HG02973 (cell line): ENCODE data around the gene SPTLC3.

Experiments
- ATAC-seq: cut with Tn5 transposase; IDR thresholded peaks from one replicate; pipeline ENCODE4 v1.9.1; 2021; ENCODE audit warnings: moderate library complexity; ENCODE audit not compliant: unreplicated experiment

Gene SPTLC3

DNA sequence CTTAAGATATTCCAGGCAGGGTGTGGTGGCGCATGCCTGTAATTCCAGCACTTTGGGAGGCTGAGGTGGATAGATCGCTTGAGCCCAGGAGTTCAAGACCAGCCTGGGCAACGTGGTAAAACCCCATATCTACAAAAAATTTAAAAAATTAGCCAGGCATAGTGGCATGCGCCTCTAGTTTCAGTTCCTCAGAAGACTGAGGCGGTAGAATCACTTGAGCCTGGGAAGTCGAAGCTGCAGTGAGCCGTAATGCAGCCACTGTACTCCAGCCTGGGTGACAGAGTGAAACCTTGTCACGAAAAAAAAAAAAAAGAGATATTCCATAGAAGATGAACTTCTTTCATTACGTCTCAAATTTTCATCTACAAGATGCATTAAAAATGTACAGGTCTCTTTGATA, 165.6 kb downstream of the SPTLC3 start:
- no peak for ATAC-seq

DNA sequence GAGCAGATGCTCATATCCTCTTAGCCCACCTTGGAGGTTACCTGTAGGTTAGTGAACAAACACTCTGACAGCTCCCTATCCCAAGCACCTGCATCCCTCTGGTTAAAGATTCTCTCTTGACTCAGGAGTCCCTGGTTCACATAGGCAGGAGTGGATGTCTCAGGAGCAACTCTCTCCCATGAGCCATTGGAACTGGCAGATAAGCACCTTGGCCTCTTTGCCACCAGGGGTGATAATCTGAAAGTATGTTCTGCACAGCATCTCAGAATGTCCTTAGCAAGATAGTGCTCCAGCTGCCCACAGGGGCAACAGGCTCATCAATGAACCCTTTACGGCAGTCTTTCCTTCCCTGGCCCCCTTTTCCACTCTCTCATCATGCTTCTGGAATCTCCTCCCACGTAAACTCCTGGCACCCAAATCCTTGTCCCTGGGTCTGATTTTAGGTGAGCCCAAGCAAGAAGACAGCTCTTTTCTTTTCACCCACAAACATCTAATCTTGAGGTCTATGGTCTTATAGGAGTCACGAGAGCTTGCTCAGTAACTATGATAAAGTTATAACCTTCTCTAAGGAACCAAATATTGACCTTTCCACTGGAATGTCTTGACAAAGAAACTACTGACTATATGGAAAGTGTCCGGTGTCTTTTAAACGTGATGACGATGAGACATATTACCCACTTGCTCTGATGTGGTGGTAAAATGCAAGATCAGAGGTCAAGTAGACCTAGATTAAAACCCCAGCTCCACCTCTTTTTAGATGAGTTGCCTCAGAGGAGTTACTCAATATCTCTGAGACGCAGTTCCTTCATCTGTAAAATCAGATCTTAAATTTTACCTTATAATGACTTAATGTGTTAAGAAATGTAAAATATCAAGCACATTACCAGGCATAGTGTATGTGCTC, 172.5 kb downstream of the SPTLC3 start:
- no peak for ATAC-seq

DNA sequence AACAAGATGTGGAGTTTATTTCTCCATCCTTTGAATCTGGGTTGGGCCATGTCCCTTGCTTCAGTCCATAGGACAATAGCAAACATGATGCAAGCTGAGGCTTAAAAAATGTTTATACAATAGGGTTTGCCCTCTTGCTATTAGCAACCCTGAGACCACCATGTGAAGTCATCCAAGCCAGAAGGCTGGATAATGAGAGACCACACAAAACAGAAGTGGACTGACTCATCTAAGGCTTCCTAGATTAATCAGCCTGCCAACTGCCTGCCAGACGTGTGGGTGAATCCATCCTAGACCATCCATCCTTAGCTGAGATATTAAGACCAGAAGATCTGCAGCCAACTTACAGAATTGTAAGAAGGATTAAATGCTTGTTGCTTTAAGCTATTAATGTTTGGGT, 174.2 kb downstream of the SPTLC3 start:
- no peak for ATAC-seq

DNA sequence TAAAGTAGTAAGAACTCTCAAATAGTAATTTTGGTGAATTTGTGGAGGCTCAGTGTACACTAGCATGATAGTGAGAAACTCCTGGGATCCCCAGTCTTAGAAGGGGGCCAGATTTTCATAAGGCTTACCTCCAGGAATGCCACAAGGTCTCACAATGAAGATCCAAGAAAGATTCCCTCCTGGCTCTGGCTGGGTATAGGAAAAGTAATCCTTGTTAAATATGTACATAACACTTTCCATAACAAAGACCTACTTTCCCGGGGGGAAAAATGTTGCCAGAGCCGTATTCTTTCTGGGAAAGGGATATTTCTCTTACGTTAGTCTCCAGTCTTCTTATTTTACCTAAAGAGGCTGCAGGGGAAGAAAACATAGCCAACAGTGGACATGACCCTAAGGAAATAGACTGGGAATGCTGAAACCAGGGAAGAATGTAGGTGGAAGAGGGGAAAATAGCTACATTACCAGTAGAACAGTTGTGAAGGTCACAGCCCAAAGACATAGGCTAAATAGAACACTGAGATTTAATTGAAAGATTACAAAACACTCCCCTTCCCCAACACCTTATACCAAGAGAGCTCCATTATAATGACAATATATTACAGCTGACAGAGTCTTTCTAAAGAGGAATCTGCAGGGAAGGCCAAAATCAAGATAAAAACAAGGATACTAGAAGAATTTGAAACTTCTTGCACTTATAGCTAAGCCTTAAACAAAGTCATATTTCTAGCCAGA, 177.4 kb downstream of the SPTLC3 start:
- no peak for ATAC-seq

DNA sequence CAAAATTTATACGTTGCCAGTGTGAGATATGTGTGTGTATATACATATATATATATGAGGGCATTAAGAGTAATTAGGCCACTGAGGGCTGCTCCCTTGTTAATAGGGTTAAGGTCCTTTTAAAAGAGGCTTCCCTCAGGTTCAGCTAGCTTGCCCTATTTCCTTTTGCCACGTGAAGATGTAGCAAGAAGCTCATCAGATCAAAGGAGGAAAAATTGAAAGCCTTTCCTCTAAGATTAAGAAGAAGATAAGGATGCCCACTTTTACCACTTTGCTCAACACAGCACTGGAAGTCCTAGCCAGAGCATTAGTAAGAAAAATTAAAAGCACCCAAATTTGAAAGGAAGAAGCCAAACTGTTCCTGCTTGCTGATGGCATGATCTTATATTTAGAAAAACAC, 179.1 kb downstream of the SPTLC3 start:
- ATAC-seq = no peak

DNA sequence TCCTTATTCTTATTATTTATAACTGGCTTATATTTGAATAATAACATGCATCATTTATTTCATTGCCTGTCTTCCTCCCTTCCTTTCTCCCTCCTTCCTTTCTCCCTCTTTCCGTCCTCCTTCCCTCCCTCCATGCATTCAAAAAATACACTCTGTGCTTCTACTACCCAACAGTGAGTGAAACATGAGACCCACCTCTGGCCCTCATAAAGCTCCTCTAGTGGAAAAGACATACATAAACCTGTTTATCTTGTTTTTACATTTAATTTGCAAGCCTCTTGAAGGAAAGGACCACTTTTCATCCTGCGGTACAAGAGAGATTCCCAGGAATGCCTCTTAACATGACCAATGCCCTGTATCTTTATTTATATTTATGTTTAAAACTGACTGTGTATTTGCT, 190.5 kb downstream of the SPTLC3 start:
- no peak for ATAC-seq

DNA sequence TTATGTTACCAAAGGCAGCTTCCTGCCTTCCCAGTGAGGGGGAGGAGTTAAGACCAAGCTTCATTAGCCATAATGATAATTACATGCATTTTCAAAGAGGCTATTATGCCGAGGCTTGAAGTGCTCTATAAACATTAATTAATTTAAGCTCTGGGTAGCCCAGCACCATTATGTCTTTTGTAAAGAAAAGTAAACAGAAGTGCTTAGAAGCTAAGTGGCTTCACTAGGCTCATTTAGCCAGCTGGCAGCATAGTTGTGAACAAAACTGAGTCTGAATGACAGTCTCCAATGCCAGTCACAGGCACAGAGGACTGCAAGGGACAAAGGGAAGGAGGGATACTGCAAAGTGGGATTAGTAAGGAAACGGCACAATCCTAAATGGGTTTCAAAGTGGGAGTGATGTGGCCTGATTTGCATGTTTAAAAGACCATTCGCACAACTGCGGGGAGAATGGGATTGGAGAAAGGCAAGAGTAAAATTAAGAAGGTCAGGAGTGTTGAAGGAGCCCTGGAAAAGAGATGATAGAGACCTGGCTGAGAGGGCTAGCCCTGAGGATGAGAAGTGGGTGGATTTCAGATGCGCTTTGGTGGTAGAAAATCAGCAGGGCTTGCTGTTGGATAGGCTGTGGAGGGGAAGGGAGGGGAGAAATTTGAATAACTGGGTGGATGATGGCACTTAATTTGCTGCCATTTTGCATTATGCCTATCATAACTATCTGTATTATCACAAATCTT, 192.2 kb downstream of the SPTLC3 start:
- no peak for ATAC-seq

DNA sequence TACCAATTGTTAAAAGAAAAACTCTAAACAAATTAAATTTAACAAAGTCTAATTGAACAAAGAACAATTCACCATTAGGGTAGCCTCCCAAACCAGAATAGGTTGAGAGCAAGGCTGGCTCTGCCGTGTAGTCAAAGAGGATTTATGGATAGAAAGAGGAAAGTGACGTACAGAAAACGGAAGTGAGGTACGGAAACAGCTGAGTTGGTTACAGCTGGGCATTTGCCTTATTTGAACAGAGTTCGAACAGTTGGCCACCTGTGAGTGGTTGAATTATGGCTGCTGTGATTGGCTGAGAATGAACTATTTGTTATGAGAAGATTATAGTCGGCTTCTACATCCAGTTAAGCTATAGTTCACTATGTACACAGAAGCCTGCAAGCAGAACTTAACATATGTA, 193.8 kb downstream of the SPTLC3 start:
- ATAC-seq = no peak

DNA sequence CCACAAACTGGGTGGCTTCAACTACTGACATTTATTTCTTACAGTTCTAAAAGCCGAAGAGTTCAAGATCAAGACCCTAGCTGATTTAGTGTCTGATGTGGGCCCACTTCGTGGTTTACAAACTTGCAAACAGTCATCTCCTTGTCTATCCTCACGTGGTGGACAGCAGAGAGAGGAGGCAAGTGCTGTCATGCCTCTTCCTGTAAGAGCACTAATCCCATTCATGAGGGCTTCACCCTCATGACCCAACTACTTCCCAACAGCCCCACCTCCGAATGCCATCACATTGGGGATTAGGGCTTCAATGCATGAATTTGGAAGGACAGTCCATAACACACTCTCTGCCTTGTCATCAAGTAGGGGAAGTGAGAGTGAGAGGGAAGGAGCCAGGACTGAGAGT, 196.7 kb downstream of the SPTLC3 start:
- ATAC-seq = no peak

DNA sequence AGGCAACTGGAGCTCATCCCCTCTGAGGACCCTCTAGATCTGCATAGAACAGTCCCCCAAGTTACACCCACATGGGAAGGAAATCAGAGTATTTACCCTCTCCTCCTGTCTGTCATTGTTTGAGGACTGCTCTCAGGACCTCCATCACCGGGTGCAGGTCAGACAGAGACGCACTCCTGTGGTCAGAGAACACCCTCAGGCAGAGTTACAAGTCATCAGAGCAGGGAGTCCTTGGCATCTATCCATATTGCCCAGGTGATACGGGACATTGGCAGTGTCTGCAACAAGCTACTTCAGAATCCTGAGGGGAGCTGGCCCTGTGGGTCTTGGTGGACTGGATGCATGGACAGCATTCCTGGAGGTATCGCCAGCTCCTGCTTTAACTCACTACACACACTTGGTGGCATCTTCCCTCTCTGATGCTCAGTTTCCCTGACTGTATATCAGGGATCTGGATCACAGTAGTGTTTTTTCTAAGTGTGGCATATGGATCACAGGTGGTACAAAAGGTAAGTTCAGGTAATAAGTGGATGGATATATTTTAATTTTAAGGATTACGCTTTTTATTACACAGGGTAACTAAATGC, 197.2 kb downstream of the SPTLC3 start:
- no peak for ATAC-seq

DNA sequence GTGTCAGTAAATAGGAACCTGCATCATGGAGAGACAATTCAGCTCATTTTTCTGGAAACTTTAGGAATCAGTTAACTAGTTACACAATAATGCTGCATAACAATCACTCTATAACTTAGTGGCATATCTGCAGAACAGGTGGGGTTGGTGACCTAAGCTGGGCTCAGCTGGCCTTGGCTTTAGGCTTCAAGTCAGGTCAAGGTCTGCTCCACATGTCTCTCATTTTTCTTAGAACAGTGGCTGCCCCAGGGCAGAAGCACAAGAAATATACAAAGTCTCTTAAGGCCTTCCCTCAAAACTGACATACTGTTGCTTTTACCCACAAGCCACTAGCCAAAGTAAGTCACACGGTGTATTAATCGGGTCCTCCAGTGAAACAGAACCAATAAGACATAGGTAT, 198.2 kb downstream of the SPTLC3 start:
- no peak for ATAC-seq

DNA sequence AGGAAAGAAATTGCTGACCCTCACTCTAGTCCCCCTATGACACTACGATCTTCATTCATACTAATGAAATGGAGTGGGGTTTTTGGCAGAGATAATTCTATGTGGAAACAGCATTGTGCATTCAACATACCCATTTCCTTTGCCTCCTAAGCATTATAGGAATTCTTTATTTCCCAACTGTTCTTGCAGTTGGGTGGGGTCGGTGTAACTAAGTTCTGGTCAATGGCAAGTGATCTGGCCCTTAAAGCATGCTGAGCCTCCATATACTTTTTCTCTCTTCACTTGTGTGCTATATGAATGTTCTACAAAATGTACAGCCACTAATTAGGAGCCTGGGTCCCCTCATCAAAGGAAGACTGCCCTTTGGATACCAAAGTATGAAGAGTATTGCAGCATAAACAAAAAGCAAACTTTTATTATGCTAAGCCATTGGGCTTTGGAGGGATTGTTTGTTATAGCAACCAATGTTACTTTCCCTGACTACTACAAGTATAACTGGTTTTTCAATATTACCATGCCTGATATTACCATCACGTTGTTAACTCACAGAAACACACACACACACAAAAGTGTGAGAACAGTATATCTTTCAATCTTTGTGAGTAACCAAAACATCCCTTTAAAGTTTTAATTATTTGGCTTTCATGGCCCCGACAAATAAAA, 203.3 kb downstream of the SPTLC3 start:
- ATAC-seq = no peak

DNA sequence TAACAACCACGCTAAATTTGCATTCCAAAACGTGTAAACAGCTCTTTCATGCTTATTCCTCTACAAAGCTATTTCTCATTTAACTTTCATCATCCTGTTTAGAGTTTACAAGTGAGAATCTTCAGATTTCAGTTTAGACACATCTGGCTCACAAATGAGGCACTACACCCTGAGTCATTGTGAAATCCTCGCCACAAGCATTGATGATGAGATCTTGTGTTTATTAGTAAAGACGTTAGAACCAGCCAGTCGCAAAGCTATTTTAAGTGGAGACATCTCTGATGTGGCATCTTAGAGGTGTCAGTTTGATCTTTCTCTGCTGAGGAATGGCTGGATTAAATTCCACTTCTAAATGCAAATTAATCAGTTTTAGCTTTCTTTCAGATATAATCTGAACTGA, 204.0 kb downstream of the SPTLC3 start:
- peak; percentile 69 for ATAC-seq

DNA sequence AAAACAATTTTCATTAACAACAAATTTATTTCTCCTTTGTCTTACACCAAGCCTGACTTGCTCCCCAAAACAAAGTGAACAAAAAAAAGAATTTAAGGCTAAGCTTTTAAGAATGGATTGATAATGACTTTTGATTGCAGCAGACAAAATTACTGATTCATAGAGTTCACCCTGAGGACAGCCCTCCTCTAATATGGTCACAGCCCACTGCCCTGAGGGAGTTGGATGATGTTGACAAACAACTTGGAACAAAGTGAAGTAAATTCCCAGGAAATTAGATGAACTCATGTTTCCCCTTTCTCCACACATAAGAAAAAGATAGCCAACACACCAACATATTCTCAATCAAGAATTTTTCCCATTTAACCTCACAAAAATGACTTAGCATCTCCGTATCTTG, 204.6 kb downstream of the SPTLC3 start:
- ATAC-seq = no peak

DNA sequence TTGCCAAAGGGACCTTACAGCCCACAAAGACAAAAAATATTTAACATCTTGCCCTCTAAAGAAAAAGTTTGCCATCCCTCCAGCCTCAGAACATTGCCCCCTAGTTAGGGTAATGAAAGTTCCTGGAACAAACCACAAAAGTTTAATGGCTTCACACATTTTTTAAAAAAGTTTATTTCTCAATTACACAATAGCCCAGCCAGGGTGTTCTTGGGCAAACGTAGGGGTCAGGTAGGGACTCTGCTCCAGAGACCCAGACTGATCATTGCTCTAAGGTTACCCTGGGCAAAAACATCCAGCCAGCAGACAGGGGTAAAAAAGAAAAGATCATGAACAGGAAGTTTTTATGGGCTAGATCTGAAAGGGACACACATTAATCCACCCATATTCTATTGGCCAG, 207.8 kb downstream of the SPTLC3 start:
- no peak for ATAC-seq
